Endothelial cell of hepatic sinusoid (primary cell): Measurements from ENCODE around the gene PPFIA2.

Source experiments
- in situ Hi-C: cut with HindIII; loops from 2 replicates; pipeline ENCODE4 v1.10.0; 2017; ENCODE audit warnings: low sequenced_read_pairs

The PPFIA2 gene

GRCh38 chr12:81365284-81365683 is 393.9 kb downstream of the PPFIA2 start:
- in situ Hi-C loops, result no loop called here

DNA sequence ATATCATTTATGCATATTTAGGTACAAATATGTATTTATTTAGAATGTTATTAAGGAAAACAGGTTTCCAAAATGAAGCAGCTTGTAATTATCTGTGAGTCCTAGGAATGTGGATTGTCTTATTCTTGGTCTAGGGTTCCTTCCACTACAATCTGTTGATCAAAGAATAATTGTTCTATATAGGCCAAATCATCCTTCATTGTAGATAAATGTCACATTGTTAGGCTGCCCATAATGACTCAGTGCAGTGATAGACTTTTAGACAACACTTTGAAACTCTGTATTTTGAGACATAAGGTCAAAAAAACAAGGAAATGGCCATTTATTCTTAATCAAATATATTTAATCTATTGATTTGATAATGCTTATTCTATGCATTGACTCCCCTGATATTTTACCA is 398.2 kb downstream of the PPFIA2 start:
- in situ Hi-C loops, result no loop called here

GRCh38 chr12:81359736-81360135 is 399.4 kb downstream of the PPFIA2 start:
- in situ Hi-C loops, result no loop called here

GRCh38 chr12:81354327-81354932 is 404.7 kb downstream of the PPFIA2 start:
- in situ Hi-C loops, result no loop called here

DNA sequence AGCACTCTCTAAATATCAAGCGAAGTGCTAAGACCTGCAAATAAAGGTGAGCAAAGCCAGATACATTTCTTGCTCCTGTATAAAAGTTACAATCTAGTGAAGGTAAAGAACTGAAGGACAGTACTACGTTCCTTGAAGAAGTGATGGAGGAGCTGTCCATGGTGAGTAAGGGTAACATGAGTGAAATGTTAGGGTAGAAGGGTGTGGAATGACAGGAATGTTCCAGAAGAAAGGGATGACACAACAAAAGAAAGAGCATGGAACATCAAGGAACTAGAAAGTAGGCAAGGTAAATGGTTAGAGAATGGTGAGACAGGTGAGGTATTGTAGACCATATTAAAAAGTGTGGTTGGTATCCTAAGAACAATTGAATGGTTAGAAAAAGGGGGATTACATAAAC is 408.8 kb downstream of the PPFIA2 start:
- in situ Hi-C loops, result no loop called here

- in situ Hi-C loops, result no loop called here
Observed at GRCh38 chr12:81347404-81347803, 411.7 kb downstream of the PPFIA2 start.

DNA sequence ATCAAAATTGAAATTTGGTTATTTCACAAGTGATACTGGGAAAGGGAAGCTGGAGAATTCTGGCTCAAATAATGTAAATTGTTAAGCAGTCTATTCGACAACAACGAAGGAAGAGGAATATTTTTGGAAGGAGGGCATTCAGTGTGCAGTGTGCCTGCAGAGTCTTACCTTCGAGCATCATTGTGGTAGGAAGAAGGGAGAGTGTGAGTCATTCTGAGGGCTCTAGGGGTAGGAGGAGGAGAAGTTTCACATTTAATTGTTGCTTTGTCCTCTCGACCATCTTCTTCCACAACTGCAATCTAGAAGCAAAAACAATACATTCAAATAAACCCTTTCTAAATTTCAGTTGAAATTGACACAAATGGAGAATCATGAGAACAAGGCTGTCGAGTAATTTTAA is 418.2 kb downstream of the PPFIA2 start:
- in situ Hi-C loops, result no loop called here

- in situ Hi-C loops, result no loop called here
Observed at GRCh38 chr12:81339071-81339470, 420.1 kb downstream of the PPFIA2 start.

DNA sequence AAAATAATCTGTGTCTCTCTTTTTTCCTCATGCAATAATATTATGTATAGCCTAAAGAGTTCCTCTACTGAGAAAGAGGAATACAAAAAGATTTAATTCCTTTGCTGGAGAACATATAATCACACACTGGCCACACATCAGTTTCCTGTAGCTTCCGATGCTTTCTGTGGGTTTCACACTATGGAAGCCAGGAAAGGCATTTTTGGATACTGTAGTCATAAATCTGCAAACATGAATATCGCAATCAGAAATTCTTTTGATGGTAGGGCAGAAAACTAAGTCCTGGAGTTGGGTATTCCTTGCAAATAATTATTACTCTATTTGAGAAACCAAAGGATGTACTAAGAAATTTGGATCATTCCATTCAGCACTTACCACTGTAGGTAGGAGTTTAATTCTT is 421.3 kb downstream of the PPFIA2 start:
- in situ Hi-C loops, result no loop called here

GRCh38 chr12:81333812-81334211 is 425.3 kb downstream of the PPFIA2 start:
- in situ Hi-C loops, result no loop called here

DNA sequence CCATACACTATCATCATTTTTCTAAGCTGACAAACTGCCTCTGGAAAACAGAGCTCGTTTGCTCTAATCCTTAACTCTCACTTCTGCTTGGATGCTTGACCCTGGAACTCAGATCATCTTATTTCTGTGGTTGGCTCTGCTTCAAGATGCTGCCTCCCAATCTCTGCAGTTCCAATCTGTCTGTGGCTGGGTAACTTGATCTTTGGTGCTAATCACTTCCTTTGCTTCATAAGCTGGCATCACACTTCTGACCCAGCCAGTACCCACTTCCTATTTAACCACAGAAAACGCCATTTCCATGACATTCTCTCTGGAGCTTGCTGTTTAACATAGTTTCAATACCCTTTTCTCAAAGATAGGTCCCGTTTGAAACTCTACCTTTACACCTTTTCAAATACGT is 427.1 kb downstream of the PPFIA2 start:
- in situ Hi-C loops, result no loop called here

- in situ Hi-C loops, result no loop called here
Observed at GRCh38 chr12:81330480-81330879, 428.7 kb downstream of the PPFIA2 start.

DNA sequence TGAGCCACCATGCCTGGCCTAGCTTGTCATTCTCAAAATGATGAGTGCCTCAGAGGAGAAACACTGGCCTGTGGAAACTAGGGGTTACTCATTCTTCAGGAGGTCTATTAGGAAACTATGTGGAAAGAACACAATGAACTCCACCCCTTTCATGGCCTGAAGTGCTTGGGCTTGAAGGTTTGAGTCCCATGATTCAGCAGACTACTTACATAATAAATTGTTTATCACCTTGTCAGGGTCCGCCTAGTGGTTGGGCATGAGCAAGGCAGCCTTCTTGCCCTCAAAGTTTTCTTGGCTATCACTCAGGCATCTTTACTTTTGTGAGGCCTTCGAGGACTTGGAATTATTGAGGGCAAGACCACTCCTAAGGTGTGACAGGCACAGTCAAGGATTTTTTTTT is 430.1 kb downstream of the PPFIA2 start:
- in situ Hi-C loops, result no loop called here

DNA sequence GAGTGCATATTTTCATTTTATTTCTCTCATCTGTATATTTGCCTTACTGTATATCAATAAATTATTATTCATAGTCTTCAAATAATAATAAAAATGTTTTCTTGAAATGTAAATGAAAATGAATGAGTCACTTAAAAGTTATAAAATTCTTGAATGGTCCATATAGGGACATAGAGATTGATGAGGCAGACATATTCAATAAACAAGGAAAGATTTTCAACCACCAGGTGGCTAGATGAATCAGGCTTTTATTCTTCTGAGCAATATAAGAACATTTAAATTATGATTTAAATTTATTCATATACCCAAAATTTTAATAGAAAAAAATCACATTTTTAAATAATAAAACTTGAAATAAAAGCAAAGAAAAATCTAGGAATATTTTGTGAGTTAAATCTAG is 431.7 kb downstream of the PPFIA2 start:
- in situ Hi-C loops, result no loop called here

- in situ Hi-C loops, result no loop called here
Observed at GRCh38 chr12:81325086-81325485, 434.1 kb downstream of the PPFIA2 start.

- in situ Hi-C loops, result no loop called here
Observed at GRCh38 chr12:81314903-81315531, 444.1 kb downstream of the PPFIA2 start.

DNA sequence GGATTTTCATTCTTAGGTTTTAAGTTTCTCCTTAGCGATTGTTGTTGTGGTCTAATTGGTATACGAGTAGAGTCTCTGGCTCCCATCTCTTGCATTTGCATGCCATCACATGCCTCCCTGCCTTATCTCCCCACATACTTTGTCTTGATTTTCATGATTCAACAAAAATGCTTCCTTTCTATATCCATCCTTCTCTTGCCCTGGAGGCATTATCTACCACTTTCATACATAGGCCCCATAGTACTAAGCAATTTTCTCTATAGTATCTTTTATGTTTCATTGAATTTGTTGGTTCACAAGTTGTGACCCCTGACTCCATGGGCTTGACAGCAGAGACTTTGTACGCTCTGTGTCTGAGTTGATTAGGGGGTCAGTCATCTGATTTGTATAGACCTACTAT is 455.2 kb downstream of the PPFIA2 start:
- in situ Hi-C loops, result no loop called here

GRCh38 chr12:81300454-81300853 is 458.7 kb downstream of the PPFIA2 start:
- in situ Hi-C loops, result no loop called here

DNA sequence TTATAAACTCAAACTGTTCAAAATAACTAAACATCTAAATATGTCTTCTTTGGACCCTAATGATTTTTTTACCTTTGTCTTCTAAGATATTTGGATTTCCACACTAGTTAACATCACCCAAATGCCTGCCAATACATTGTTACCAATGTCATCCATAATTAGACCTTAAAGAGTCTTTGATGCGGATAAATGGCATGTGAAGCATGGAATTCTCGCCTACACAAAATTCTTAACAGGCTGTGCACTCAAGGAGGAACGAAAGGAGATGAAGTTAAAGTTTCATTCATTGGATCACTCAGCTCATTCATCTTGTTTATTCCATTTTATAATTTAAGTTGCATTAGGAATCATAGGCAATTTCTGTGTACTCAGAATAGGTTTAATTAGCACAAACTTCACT is 461.5 kb downstream of the PPFIA2 start:
- in situ Hi-C loops, result no loop called here

GRCh38 chr12:81296556-81297305 is 462.4 kb downstream of the PPFIA2 start:
- in situ Hi-C loops, result no loop called here

- in situ Hi-C loops, result no loop called here
Observed at GRCh38 chr12:81295251-81295650, 463.9 kb downstream of the PPFIA2 start.
